GM13977 (cell line): Measurements from ENCODE around the gene GNPTG.
A peak's percentile ranks its signal among the peaks of the same experiment; 100 is the strongest.

ENCODE experiments used
- DNase-seq: peaks from one replicate; pipeline ENCODE4 v3.0.0; 2012; ENCODE audit warnings: low spot score
- CTCF ChIP-seq: IDR thresholded peaks from 2 replicates; pipeline ENCODE4 v1.5.1; 2012; ENCODE audit warnings: mild to moderate bottlenecking, control low read depth; ENCODE audit not compliant: insufficient read depth; ENCODE audit errors: extremely low read depth, missing control alignments
- in situ Hi-C: fragments of 300-500 bp; cut with MboI; formaldehyde crosslinking; loops from one replicate; pipeline ENCODE4 v1.12.0; 2022; ENCODE audit warnings: low sequenced_read_pairs, low pct_unique_long_range_greater_than_20kb, mixed read lengths, inconsistent platforms; ENCODE audit not compliant: unreplicated experiment

The GNPTG gene

GRCh38 chr16:1338119-1338730 lies 13.5 kb upstream of the GNPTG start:
- in situ Hi-C loops: no loop called here
- DNase-seq: no peak
- TF ChIP-seq CTCF: peak; percentile 62

- no peak for DNase-seq
- TF ChIP-seq CTCF: no peak
- in situ Hi-C loops: no loop called here
Measured at GRCh38 chr16:1338855-1339675, 12.7 kb upstream of the GNPTG start.

GRCh38 chr16:1340730-1341494 lies 10.8 kb upstream of the GNPTG start:
- no peak for TF ChIP-seq CTCF
- no peak for DNase-seq
- in situ Hi-C loops: no loop called here

- no peak for DNase-seq
- in situ Hi-C loops: no loop called here
- TF ChIP-seq CTCF: no peak
Measured at GRCh38 chr16:1341495-1342420, 10.0 kb upstream of the GNPTG start.

- peak; percentile 100 for DNase-seq
- in situ Hi-C loops: no loop called here
Measured at GRCh38 chr16:1342526-1343427, 9.0 kb upstream of the GNPTG start.

More at GRCh38 chr16:1342526-1343427, 9.0 kb upstream of the GNPTG start:
- no peak for TF ChIP-seq CTCF
